Breast epithelium (tissue), 3 donors: ENCODE measurements around the gene CEP128.

Source experiments
- POLR2AphosphoS5 ChIP-seq, 3 donors: sonication (generic); formaldehyde crosslinking; IDR thresholded peaks; one replicate each; pipeline ENCODE4 v1.6.1; 2017; ENCODE audit warnings: antibody characterized with exemption in 3 of 3
- TF ChIP-seq, protein P1 (sequence below), 3 donors: fragments of 450-650 bp; IDR thresholded peaks; one replicate each; pipeline ENCODE4 v1.5.1; 2016 to 2017; ENCODE audit warnings: antibody characterized with exemption in 3 of 3, mild to moderate bottlenecking in 3 of 3, moderate library complexity in 3 of 3

- no peak for TF ChIP-seq POLR2AphosphoS5 (IDR thresholded peaks at IDR 0.05)
- TF ChIP-seq, protein P1, sequence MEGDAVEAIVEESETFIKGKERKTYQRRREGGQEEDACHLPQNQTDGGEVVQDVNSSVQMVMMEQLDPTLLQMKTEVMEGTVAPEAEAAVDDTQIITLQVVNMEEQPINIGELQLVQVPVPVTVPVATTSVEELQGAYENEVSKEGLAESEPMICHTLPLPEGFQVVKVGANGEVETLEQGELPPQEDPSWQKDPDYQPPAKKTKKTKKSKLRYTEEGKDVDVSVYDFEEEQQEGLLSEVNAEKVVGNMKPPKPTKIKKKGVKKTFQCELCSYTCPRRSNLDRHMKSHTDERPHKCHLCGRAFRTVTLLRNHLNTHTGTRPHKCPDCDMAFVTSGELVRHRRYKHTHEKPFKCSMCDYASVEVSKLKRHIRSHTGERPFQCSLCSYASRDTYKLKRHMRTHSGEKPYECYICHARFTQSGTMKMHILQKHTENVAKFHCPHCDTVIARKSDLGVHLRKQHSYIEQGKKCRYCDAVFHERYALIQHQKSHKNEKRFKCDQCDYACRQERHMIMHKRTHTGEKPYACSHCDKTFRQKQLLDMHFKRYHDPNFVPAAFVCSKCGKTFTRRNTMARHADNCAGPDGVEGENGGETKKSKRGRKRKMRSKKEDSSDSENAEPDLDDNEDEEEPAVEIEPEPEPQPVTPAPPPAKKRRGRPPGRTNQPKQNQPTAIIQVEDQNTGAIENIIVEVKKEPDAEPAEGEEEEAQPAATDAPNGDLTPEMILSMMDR (IDR thresholded peaks at IDR 0.05), result no peak
These were observed 236.1 kb downstream of the CEP128 start for GRCh38 chr14:80705241-80705980.
